PC-9 (cell line): ENCODE data around the gene KCNA2. TPM values are rescaled to one million over a fixed set of nuclear protein-coding genes. Genes with fewer than 3 reads are reported as not detected.

Source experiments
- BruUV-seq: library from RNA; stranded (reverse); fragments of 400-500 nt; replicated peaks from 2 replicates; lab custom pipeline; 2021; lab: Mats Ljungman, UMichigan
- CTCF ChIA-PET: fragments of 300-600 bp; sonication (Branson Sonifier 250); formaldehyde crosslinking; loops from one replicate; lab custom pipeline; 2022; ENCODE audit warnings: antibody characterized with exemption; lab: Charles Lee
- POLR2A ChIA-PET: fragments of 300-600 bp; sonication (Branson Sonifier 250); formaldehyde crosslinking; loops from one replicate; lab custom pipeline; 2022; ENCODE audit warnings: antibody characterized with exemption; ENCODE audit not compliant: unreplicated experiment; lab: Charles Lee
- DNase-seq, 2 experiments: peaks; one replicate each; pipeline versions ENCODE4 v3.0.0 to v3.0.0-alpha.2; 2015 to 2022; ENCODE audit warnings: mixed read lengths in 1 of 2
- H2AFZ ChIP-seq: fragments of 200-600 bp; sonication (generic); 2 replicates; pipeline ENCODE4 v1.8.1; 2017; ENCODE audit warnings: antibody characterized with exemption
- H3F3A ChIP-seq: fragments of 200-600 bp; sonication (generic); 2 replicates; pipeline ENCODE4 v1.8.1; 2017; ENCODE audit warnings: antibody characterized with exemption, mild to moderate bottlenecking, low read depth; ENCODE audit not compliant: insufficient read depth
- H3K27ac ChIP-seq: fragments of 200-600 bp; sonication (generic); 2 replicates; pipeline ENCODE4 v1.6.1; 2016; ENCODE audit warnings: mixed run types
- H3K27me3 ChIP-seq: fragments of 200-600 bp; sonication (generic); 2 replicates; pipeline ENCODE4 v1.6.1; 2016; ENCODE audit warnings: low read depth, mixed run types; ENCODE audit not compliant: insufficient read depth
- H3K36me3 ChIP-seq: fragments of 200-600 bp; sonication (generic); 2 replicates; pipeline ENCODE4 v1.6.1; 2016; ENCODE audit warnings: low read depth, mixed run types
- H3K4me1 ChIP-seq: fragments of 200-600 bp; sonication (generic); replicated peaks from 2 replicates; pipeline ENCODE4 v1.6.1; 2016; ENCODE audit warnings: mixed run types; ENCODE audit not compliant: insufficient read depth
- H3K4me2 ChIP-seq: fragments of 200-600 bp; sonication (generic); 2 replicates; pipeline ENCODE4 v1.6.1; 2017; ENCODE audit warnings: mixed run types
- H3K4me3 ChIP-seq: fragments of 200-600 bp; sonication (generic); 2 replicates; pipeline ENCODE4 v1.6.1; 2016; ENCODE audit warnings: mixed run types
- H3K79me2 ChIP-seq: fragments of 200-600 bp; sonication (generic); 2 replicates; pipeline ENCODE4 v1.6.1; 2017; ENCODE audit warnings: low read depth, mixed run types
- H3K9me2 ChIP-seq: fragments of 200-600 bp; sonication (generic); 2 replicates; pipeline ENCODE4 v1.8.1; 2017; ENCODE audit warnings: mild to moderate bottlenecking; ENCODE audit not compliant: insufficient read depth
- H3K9me3 ChIP-seq: fragments of 200-600 bp; sonication (generic); 2 replicates; pipeline ENCODE4 v1.8.1; 2016; ENCODE audit warnings: low read depth; ENCODE audit not compliant: insufficient read depth
- H4K20me1 ChIP-seq: fragments of 200-600 bp; sonication (generic); 2 replicates; pipeline ENCODE4 v1.8.1; 2017; ENCODE audit not compliant: insufficient read depth
- CTCF ChIP-seq: fragments of 200-600 bp; sonication (generic); conservative IDR thresholded peaks from 2 replicates; pipeline ENCODE4 v1.6.1; 2017; ENCODE audit warnings: mixed run types, antibody characterized with exemption, mild to moderate bottlenecking, moderate library complexity
- EZH2 ChIP-seq: fragments of 200-600 bp; sonication (generic); IDR thresholded peaks from 2 replicates; pipeline ENCODE4 v1.8.0; 2017; ENCODE audit warnings: antibody characterized with exemption, low read depth
- intact Hi-C: fragments of 100-400 bp; cut with micrococcal nuclease; formaldehyde crosslinking; loops from one replicate; pipeline ENCODE4 v1.10.0; 2022; ENCODE audit not compliant: unreplicated experiment
- total RNA-seq: library from RNA; stranded (reverse); gene quantifications from 2 replicates; pipeline ENCODE4 v1.2.3, GENCODE V29; 2021

KCNA2 gene
- total RNA-seq, 1 experiment from 2014 or later = not detected

GRCh38 chr1:110602466-110602865 lies 3.7 kb downstream of the KCNA2 start:
- Histone ChIP-seq H3K27ac (no peak overlapping the region), H2AFZ (no peak overlapping the region), H3F3A (no peaks in the 10 kb centered on the region), H3K4me3 (no peak overlapping the region), H3K9me3 (no peaks in the 10 kb centered on the region), H3K36me3 (no peaks in the 10 kb centered on the region), H3K4me1 (no peaks in the 10 kb centered on the region), H3K79me2 (no peaks in the 10 kb centered on the region), H3K27me3 (peaks cover 93% of the 10 kb centered on the region), H3K9me2 (no peaks in the 10 kb centered on the region), H3K4me2 (no peak overlapping the region), H4K20me1 (no peaks in the 10 kb centered on the region)
- BruUV-seq = no TSS peak
- no peak for DNase-seq
- TF ChIP-seq CTCF (no peak), EZH2 (no peak)
- ChIA-PET CTCF (no interaction called here), POLR2A (no interaction called here)
- intact Hi-C loops = no loop called here

GRCh38 chr1:110601332-110601731 lies 4.8 kb downstream of the KCNA2 start:
- no TSS peak for BruUV-seq
- no peak overlapping the region for H3K4me2 ChIP-seq
- H3K9me2 ChIP-seq = no peaks in the 10 kb centered on the region
- no peak overlapping the region for H3K4me3 ChIP-seq
- H3K27me3 ChIP-seq = peaks cover 85% of the 10 kb centered on the region
- POLR2A ChIA-PET = no interaction called here
- no peaks in the 10 kb centered on the region for H3K79me2 ChIP-seq
- H3K4me1 ChIP-seq = no peaks in the 10 kb centered on the region
- no peak for DNase-seq
- no peaks in the 10 kb centered on the region for H3K36me3 ChIP-seq
- TF ChIP-seq CTCF = no peak
- no peak overlapping the region for H3K27ac ChIP-seq
- CTCF ChIA-PET = no interaction called here
- no peaks in the 10 kb centered on the region for H3K9me3 ChIP-seq
- intact Hi-C loops = no loop called here
- H4K20me1 ChIP-seq = no peaks in the 10 kb centered on the region
- H3F3A ChIP-seq = no peaks in the 10 kb centered on the region
- H2AFZ ChIP-seq = no peak overlapping the region

GRCh38 chr1:110600716-110601115 lies 5.4 kb downstream of the KCNA2 start:
- H3K36me3 ChIP-seq = no peaks in the 10 kb centered on the region
- BruUV-seq = no TSS peak
- no peaks in the 10 kb centered on the region for H3K4me1 ChIP-seq
- H3K9me3 ChIP-seq = no peaks in the 10 kb centered on the region
- no peaks in the 10 kb centered on the region for H3F3A ChIP-seq
- intact Hi-C loops = no loop called here
- DNase-seq = no peak
- no peaks in the 10 kb centered on the region for H3K79me2 ChIP-seq
- peaks cover 79% of the 10 kb centered on the region for H3K27me3 ChIP-seq
- H3K27ac ChIP-seq = no peak overlapping the region
- TF ChIP-seq CTCF (no peak), EZH2 (no peak)
- ChIA-PET CTCF (no interaction called here), POLR2A (no interaction called here)
- no peaks in the 10 kb centered on the region for H4K20me1 ChIP-seq
- H3K4me2 ChIP-seq = no peak overlapping the region
- no peak overlapping the region for H3K4me3 ChIP-seq
- no peak overlapping the region for H2AFZ ChIP-seq
- H3K9me2 ChIP-seq = no peaks in the 10 kb centered on the region
